Dermis lymphatic vessel endothelial cell (primary cell): ENCODE results near the gene FAM13C. TPM values are rescaled to one million over a fixed set of nuclear protein-coding genes. Genes with fewer than 3 reads are reported as not detected.

Source experiments
- total RNA-seq: library from RNA; depleted of rRNA; stranded (reverse); fragments of >200 nt; gene quantifications from 2 replicates; pipeline ENCODE4 v1.2.1, GENCODE V29; 2014

The FAM13C gene
- total RNA-seq: 1.3 and 1.5 TPM in 2 replicates

DNA sequence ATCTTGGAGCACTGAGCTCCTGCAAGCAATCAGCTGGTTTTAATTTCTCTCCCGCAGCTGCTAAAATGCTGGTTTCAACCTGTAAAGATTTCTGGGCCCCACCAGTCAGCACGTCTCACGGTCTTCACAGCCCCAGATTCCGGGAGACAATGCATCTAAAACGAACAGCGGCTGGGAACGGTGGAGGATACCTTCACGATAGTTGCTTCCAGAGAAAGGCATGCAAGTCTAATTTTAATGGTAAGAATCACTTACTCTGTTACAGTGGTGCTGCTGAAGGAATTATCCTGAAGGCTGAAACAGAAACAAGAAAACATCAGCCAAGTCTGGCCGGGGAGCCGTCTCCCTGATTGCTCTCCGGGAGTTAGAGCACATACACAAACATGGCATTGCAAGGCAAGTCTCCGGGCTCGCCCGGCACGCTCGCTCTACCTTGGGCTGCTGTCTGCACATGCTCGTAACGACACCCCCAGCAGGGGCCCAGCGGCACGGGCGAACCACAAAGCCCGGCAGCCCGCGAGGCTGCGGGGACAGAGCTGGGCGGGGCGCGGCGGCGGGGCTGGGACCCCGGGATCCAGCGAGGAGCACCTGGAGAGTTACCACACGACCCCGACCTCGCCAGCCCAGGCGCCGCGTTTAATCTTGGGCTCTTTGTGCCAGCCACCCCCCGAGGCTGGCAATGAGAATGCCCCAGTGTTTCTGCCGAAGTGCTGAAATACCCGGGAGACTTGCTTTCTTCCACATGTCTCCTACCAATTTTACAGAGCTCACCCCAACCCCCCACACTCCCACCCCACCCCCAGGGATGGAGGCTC is at the start of gene FAM13C:
TSS of gene FAM13C (minus strand) at position 406 of the 815 bp plus-strand sequence. CDS start at position 317, 89 bp downstream.

Other genes starting within 250 kb of the FAM13C start
- not detected in 2 replicates for gene PHYHIPL, start 185.9 kb downstream of the FAM13C start, total RNA-seq